Activated T-helper 17 cell treated with anti-CD3 and anti-CD28 coated beads, Interleukin-2, amount 50 U/mL, for 72 hours (primary cell): ENCODE results near the gene PAK6. TPM values are rescaled to one million over a fixed set of nuclear protein-coding genes. Genes with fewer than 3 reads are reported as not detected.

Source experiments
- ATAC-seq: fragments of 150-1000 bp; cut with Tn5 transposase; replicated peaks from 2 replicates; pipeline ENCODE4 v1.10.0; 2021; ENCODE audit warnings: mild to moderate bottlenecking, moderate library complexity
- H3K27ac Mint-ChIP-seq: one replicate; pipeline ENCODE4 v1.8.0; 2022; ENCODE audit warnings: mixed read lengths
- H3K27me3 Mint-ChIP-seq: one replicate; pipeline ENCODE4 v1.8.0; 2022; ENCODE audit warnings: mixed read lengths
- H3K36me3 Mint-ChIP-seq: one replicate; pipeline ENCODE4 v1.8.0; 2022; ENCODE audit warnings: low read depth, mild to moderate bottlenecking, mixed read lengths
- H3K4me1 Mint-ChIP-seq: one replicate; pipeline ENCODE4 v1.8.0; 2022; ENCODE audit warnings: mixed read lengths
- H3K4me3 Mint-ChIP-seq: one replicate; pipeline ENCODE4 v1.8.0; 2022; ENCODE audit warnings: mild to moderate bottlenecking, mixed read lengths
- H3K9me3 Mint-ChIP-seq: one replicate; pipeline ENCODE4 v1.8.0; 2022; ENCODE audit warnings: mixed read lengths
- total RNA-seq, 2 donors: library from RNA; stranded (reverse); gene quantifications; one replicate each; pipeline ENCODE4 v1.2.3, GENCODE V29; 2022

PAK6 gene
- total RNA-seq, 2 donors from 2014 or later, result 0.42 to 1.4 TPM

DNA sequence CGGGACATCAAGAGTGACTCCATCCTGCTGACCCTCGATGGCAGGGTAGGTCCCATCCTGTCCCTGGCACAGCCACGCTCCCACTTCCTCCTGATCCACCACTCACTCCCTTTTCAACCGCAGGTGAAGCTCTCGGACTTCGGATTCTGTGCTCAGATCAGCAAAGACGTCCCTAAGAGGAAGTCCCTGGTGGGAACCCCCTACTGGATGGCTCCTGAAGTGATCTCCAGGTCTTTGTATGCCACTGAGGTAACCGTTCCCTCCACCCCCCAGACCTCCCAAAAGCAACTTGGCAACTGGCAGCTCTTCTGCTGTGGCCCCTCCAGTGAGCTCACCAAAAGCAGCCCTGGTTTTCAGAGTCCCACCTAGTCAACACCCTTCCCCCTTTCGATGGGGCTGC is 34.6 kb downstream of the PAK6 start:
- Mint-ChIP-seq H3K4me1 (no peaks in the 10 kb centered on the region), H3K36me3 (no peaks in the 10 kb centered on the region), H3K9me3 (no peaks in the 10 kb centered on the region), H3K27me3 (peaks cover 3% of the 10 kb centered on the region), H3K4me3 (no peak overlapping the region), H3K27ac (no peak overlapping the region)
- no peak for ATAC-seq

DNA sequence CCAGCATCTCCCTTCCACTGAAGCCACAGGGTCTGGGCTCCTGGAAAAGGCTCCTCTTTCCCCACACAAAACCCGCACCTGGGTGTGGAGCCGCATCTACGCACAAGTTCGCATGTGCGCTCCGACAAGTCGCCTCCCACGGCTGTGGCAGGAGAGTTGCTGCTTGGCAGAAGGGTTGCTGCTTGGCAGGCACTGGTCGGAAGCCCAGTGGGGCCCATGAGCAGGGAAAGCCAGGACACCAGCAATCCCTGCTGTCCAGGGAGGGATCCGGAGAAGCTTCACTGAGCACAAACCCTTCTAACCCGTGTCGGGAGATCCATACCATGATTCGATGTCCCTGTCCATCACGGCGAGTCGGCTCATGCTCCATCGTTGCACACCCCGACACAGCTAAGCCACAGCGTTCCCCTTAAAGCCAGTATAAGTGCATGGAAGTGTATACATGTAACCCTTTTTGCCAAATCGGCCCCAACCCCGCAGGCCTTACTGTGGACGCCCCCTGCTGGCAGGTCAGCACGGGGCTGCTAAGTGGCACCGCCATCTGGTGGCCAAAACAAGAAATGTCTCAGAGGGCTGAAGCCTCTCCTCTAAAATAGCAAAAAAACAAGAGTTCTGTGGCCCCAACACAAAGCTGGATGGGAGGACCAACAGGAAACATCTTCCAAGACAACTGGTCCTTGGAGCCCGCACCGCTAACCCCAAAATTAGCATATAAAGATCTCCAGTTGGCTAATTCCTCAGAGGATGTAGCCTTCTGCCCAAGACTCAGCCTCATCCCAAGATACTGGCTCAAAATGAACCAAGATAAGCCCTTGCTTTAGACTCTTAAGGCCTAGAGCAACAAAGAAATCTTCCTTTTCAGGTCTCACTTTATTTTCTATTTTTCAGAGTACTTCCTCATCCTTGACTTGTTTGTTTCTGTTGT is 35.7 kb downstream of the PAK6 start:
- H3K36me3 Mint-ChIP-seq, result no peaks in the 10 kb centered on the region
- H3K9me3 Mint-ChIP-seq, result no peaks in the 10 kb centered on the region
- H3K4me3 Mint-ChIP-seq, result no peak overlapping the region
- no peak overlapping the region for H3K27ac Mint-ChIP-seq
- H3K27me3 Mint-ChIP-seq, result peaks cover 6% of the 10 kb centered on the region
- ATAC-seq, result peak; percentile 75
- H3K4me1 Mint-ChIP-seq, result no peaks in the 10 kb centered on the region

GRCh38 chr15:40275523-40275922 is 36.7 kb downstream of the PAK6 start:
- Mint-ChIP-seq H3K4me3 (no peak overlapping the region), H3K9me3 (no peaks in the 10 kb centered on the region), H3K4me1 (no peaks in the 10 kb centered on the region), H3K36me3 (no peaks in the 10 kb centered on the region), H3K27me3 (peaks cover 8% of the 10 kb centered on the region), H3K27ac (no peak overlapping the region)
- no peak for ATAC-seq

- Mint-ChIP-seq H3K9me3 (no peaks in the 10 kb centered on the region), H3K27me3 (peaks cover 10% of the 10 kb centered on the region), H3K27ac (no peak overlapping the region), H3K4me1 (no peaks in the 10 kb centered on the region), H3K36me3 (no peaks in the 10 kb centered on the region), H3K4me3 (no peak overlapping the region)
- no peak for ATAC-seq
Measured at GRCh38 chr15:40275954-40276353, 37.1 kb downstream of the PAK6 start.

- H3K4me1 Mint-ChIP-seq, result no peaks in the 10 kb centered on the region
Measured at GRCh38 chr15:40276927-40277326, 38.1 kb downstream of the PAK6 start.

GRCh38 chr15:40277471-40277870 is 38.6 kb downstream of the PAK6 start:
- no peak for ATAC-seq
- no peaks in the 10 kb centered on the region for H3K36me3 Mint-ChIP-seq
- H3K4me3 Mint-ChIP-seq, result no peak overlapping the region
- no peaks in the 10 kb centered on the region for H3K9me3 Mint-ChIP-seq
- no peak overlapping the region for H3K27ac Mint-ChIP-seq
- H3K27me3 Mint-ChIP-seq, result peaks cover 13% of the 10 kb centered on the region
- no peaks in the 10 kb centered on the region for H3K4me1 Mint-ChIP-seq

More at GRCh38 chr15:40276927-40277326, 38.1 kb downstream of the PAK6 start:
- no peak overlapping the region for H3K27ac Mint-ChIP-seq
- no peaks in the 10 kb centered on the region for H3K36me3 Mint-ChIP-seq
- no peak overlapping the region for H3K4me3 Mint-ChIP-seq
- no peaks in the 10 kb centered on the region for H3K9me3 Mint-ChIP-seq
- ATAC-seq, result no peak
- H3K27me3 Mint-ChIP-seq, result peaks cover 13% of the 10 kb centered on the region

- Mint-ChIP-seq H3K4me3 (no peak overlapping the region), H3K27me3 (peaks cover 13% of the 10 kb centered on the region), H3K9me3 (no peaks in the 10 kb centered on the region), H3K4me1 (no peaks in the 10 kb centered on the region), H3K36me3 (no peaks in the 10 kb centered on the region), H3K27ac (no peak overlapping the region)
- no peak for ATAC-seq
Measured at GRCh38 chr15:40278026-40278425, 39.2 kb downstream of the PAK6 start.

DNA sequence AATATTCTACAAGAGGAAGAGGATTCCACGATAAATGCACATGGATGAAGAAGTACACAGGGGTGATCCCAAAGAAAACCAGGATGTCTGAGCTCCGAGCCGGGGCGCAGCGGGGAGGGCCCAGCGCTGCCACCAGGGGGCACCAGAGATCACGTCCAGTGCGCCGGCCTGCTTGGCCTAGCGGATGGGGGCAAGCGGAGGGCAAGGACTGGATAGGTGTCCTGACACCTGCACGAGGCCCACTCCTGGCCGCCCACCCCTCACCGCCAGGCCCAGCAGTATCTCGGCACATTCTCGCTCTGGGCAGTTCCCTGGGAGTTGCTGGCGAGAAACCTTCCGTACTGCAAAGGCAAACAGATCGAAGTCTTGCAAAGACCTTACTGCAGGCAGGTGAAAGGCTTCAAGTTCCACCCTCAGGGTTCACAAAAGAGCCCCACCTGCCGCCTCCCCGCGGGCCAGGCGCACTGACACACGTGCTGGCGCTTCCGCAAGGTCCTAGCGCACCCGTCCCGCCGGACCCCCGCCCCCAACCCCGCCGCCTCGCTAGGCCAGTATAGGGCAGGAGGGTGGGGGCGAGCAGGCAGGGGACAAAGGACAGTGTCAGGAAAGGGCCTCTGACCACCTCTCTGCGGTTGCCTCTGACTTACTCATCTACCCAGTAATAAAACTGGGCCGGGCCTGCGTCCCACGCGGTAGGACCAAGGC is 40.7 kb downstream of the PAK6 start:
- H3K4me3 Mint-ChIP-seq, result no peak overlapping the region
- no peaks in the 10 kb centered on the region for H3K4me1 Mint-ChIP-seq
- H3K9me3 Mint-ChIP-seq, result no peaks in the 10 kb centered on the region
- no peaks in the 10 kb centered on the region for H3K36me3 Mint-ChIP-seq
- H3K27ac Mint-ChIP-seq, result no peak overlapping the region
- H3K27me3 Mint-ChIP-seq, result peaks cover 13% of the 10 kb centered on the region
- peak; percentile 62 for ATAC-seq

- H3K4me3 Mint-ChIP-seq, result peak overlapping the region; percentile 33
- H3K4me1 Mint-ChIP-seq, result no peaks in the 10 kb centered on the region
- H3K9me3 Mint-ChIP-seq, result no peaks in the 10 kb centered on the region
- H3K36me3 Mint-ChIP-seq, result no peaks in the 10 kb centered on the region
- H3K27me3 Mint-ChIP-seq, result peaks cover 13% of the 10 kb centered on the region
- H3K27ac Mint-ChIP-seq, result no peak overlapping the region
- ATAC-seq, result no peak
Measured at GRCh38 chr15:40280260-40281056, 41.6 kb downstream of the PAK6 start.

GRCh38 chr15:40281057-40281800 is 42.4 kb downstream of the PAK6 start:
- peak overlapping the region; percentile 33 for H3K4me3 Mint-ChIP-seq
- no peaks in the 10 kb centered on the region for H3K36me3 Mint-ChIP-seq
- peaks cover 13% of the 10 kb centered on the region for H3K27me3 Mint-ChIP-seq
- no peaks in the 10 kb centered on the region for H3K9me3 Mint-ChIP-seq
- no peak for ATAC-seq
- no peak overlapping the region for H3K27ac Mint-ChIP-seq
- H3K4me1 Mint-ChIP-seq, result no peaks in the 10 kb centered on the region

- Mint-ChIP-seq H3K27me3 (peaks cover 13% of the 10 kb centered on the region), H3K27ac (no peak overlapping the region), H3K36me3 (no peaks in the 10 kb centered on the region), H3K9me3 (no peaks in the 10 kb centered on the region), H3K4me1 (no peaks in the 10 kb centered on the region), H3K4me3 (no peak overlapping the region)
- no peak for ATAC-seq
Measured at GRCh38 chr15:40281801-40282146, 42.9 kb downstream of the PAK6 start.

GRCh38 chr15:40282147-40282868 is 43.4 kb downstream of the PAK6 start:
- H3K36me3 Mint-ChIP-seq, result no peaks in the 10 kb centered on the region
- no peak overlapping the region for H3K27ac Mint-ChIP-seq
- H3K9me3 Mint-ChIP-seq, result no peaks in the 10 kb centered on the region
- ATAC-seq, result peak; percentile 61
- H3K27me3 Mint-ChIP-seq, result peaks cover 13% of the 10 kb centered on the region
- no peaks in the 10 kb centered on the region for H3K4me1 Mint-ChIP-seq
- peak overlapping the region; percentile 23 for H3K4me3 Mint-ChIP-seq

- peak; percentile 52 for ATAC-seq
- Mint-ChIP-seq H3K9me3 (no peaks in the 10 kb centered on the region), H3K27me3 (peaks cover 13% of the 10 kb centered on the region), H3K27ac (no peak within 1 kb of the TSS), H3K36me3 (no peaks in the 10 kb centered on the region), H3K4me3 (peak within 1 kb of the TSS; percentile 31), H3K4me1 (no peaks in the 10 kb centered on the region)
Measured at GRCh38 chr15:40282869-40283614, 44.2 kb downstream of the PAK6 start, which contains the start of gene ANKRD63. ANKRD63 (minus strand) TSS chr15:40283064; CDS start chr15:40282586, 478 bp downstream.
